Dendritic cell treated with granulocyte-macrophage colony-stimulating factor and Interleukin-4, amounts not matched to agents 40 ng/mL and 50 ng/mL, for 4 days (primary cell): Measurements from ENCODE around the gene FNDC3B.
A peak's percentile ranks its signal among the peaks of the same experiment; 100 is the strongest.

Experiments used
- H3K27ac Mint-ChIP-seq: one replicate; pipeline ENCODE4 v1.8.0; 2022; ENCODE audit warnings: mild to moderate bottlenecking, mixed read lengths
- H3K27me3 Mint-ChIP-seq: one replicate; pipeline ENCODE4 v1.8.0; 2022; ENCODE audit warnings: mild to moderate bottlenecking, mixed read lengths
- H3K36me3 Mint-ChIP-seq: one replicate; pipeline ENCODE4 v1.8.0; 2022; ENCODE audit warnings: low read depth, mixed read lengths
- H3K4me1 Mint-ChIP-seq: one replicate; pipeline ENCODE4 v1.8.0; 2022; ENCODE audit warnings: low read depth, mixed read lengths
- H3K4me3 Mint-ChIP-seq: one replicate; pipeline ENCODE4 v1.8.0; 2022; ENCODE audit warnings: mild to moderate bottlenecking, moderate library complexity, mixed read lengths
- H3K9me3 Mint-ChIP-seq: one replicate; pipeline ENCODE4 v1.8.0; 2022; ENCODE audit warnings: mixed read lengths
- intact Hi-C: fragments of 100-400 bp; cut with micrococcal nuclease; formaldehyde crosslinking; loops from one replicate; pipeline ENCODE4 v1.15.0; 2022

Gene FNDC3B

GRCh38 chr3:172191629-172192028 is 152.3 kb downstream of the FNDC3B start:
- Mint-ChIP-seq H3K27me3 (no peaks in the 10 kb centered on the region), H3K4me1 (peaks cover 20% of the 10 kb centered on the region), H3K27ac (peak overlapping the region; percentile 48), H3K9me3 (no peaks in the 10 kb centered on the region), H3K4me3 (no peak overlapping the region), H3K36me3 (no peaks in the 10 kb centered on the region)
- intact Hi-C loops = no loop called here

GRCh38 chr3:172192830-172193415 is 153.5 kb downstream of the FNDC3B start:
- intact Hi-C loops = no loop called here
- Mint-ChIP-seq H3K27ac (no peak overlapping the region), H3K4me1 (peaks cover 20% of the 10 kb centered on the region)

GRCh38 chr3:172193436-172193835 is 154.1 kb downstream of the FNDC3B start:
- H3K27me3 Mint-ChIP-seq = no peaks in the 10 kb centered on the region
- H3K36me3 Mint-ChIP-seq = peaks cover 2% of the 10 kb centered on the region
- peaks cover 16% of the 10 kb centered on the region for H3K4me1 Mint-ChIP-seq
- intact Hi-C loops = no loop called here
- no peak overlapping the region for H3K27ac Mint-ChIP-seq
- no peaks in the 10 kb centered on the region for H3K9me3 Mint-ChIP-seq
- no peak overlapping the region for H3K4me3 Mint-ChIP-seq

More at GRCh38 chr3:172192830-172193415, 153.5 kb downstream of the FNDC3B start:
- H3K36me3 Mint-ChIP-seq = no peaks in the 10 kb centered on the region
- no peaks in the 10 kb centered on the region for H3K9me3 Mint-ChIP-seq
- no peaks in the 10 kb centered on the region for H3K27me3 Mint-ChIP-seq
- no peak overlapping the region for H3K4me3 Mint-ChIP-seq

- peaks cover 6% of the 10 kb centered on the region for H3K36me3 Mint-ChIP-seq
- H3K4me1 Mint-ChIP-seq = peaks cover 12% of the 10 kb centered on the region
- H3K9me3 Mint-ChIP-seq = no peaks in the 10 kb centered on the region
- no peaks in the 10 kb centered on the region for H3K27me3 Mint-ChIP-seq
- intact Hi-C loops = no loop called here
- no peak overlapping the region for H3K27ac Mint-ChIP-seq
- no peak overlapping the region for H3K4me3 Mint-ChIP-seq
Observed at GRCh38 chr3:172194702-172195406, 155.5 kb downstream of the FNDC3B start.

GRCh38 chr3:172195407-172195754 is 156.0 kb downstream of the FNDC3B start:
- Mint-ChIP-seq H3K27ac (no peak overlapping the region), H3K4me3 (no peak overlapping the region), H3K27me3 (no peaks in the 10 kb centered on the region), H3K9me3 (no peaks in the 10 kb centered on the region), H3K4me1 (peaks cover 13% of the 10 kb centered on the region), H3K36me3 (peaks cover 6% of the 10 kb centered on the region)
- intact Hi-C loops = no loop called here

GRCh38 chr3:172197344-172197743 is 158.0 kb downstream of the FNDC3B start:
- no peaks in the 10 kb centered on the region for H3K27me3 Mint-ChIP-seq
- H3K4me3 Mint-ChIP-seq = no peak overlapping the region
- H3K27ac Mint-ChIP-seq = no peak overlapping the region
- no peaks in the 10 kb centered on the region for H3K9me3 Mint-ChIP-seq
- H3K4me1 Mint-ChIP-seq = peaks cover 28% of the 10 kb centered on the region
- peaks cover 6% of the 10 kb centered on the region for H3K36me3 Mint-ChIP-seq
- intact Hi-C loops = no loop called here

- Mint-ChIP-seq H3K27me3 (no peaks in the 10 kb centered on the region), H3K27ac (peak overlapping the region; percentile 30), H3K4me1 (peaks cover 36% of the 10 kb centered on the region), H3K9me3 (no peaks in the 10 kb centered on the region), H3K4me3 (no peak overlapping the region), H3K36me3 (peaks cover 6% of the 10 kb centered on the region)
- intact Hi-C loops = no loop called here
Observed at GRCh38 chr3:172198428-172198827, 159.1 kb downstream of the FNDC3B start.

- Mint-ChIP-seq H3K4me3 (no peak overlapping the region), H3K9me3 (no peaks in the 10 kb centered on the region), H3K27ac (no peak overlapping the region), H3K4me1 (peaks cover 47% of the 10 kb centered on the region), H3K27me3 (no peaks in the 10 kb centered on the region), H3K36me3 (peaks cover 6% of the 10 kb centered on the region)
- intact Hi-C loops = no loop called here
Observed at GRCh38 chr3:172199850-172200369, 160.5 kb downstream of the FNDC3B start.

GRCh38 chr3:172201136-172201869 is 161.9 kb downstream of the FNDC3B start:
- no peaks in the 10 kb centered on the region for H3K9me3 Mint-ChIP-seq
- H3K27ac Mint-ChIP-seq = peak overlapping the region; percentile 85
- no peaks in the 10 kb centered on the region for H3K27me3 Mint-ChIP-seq
- peaks cover 13% of the 10 kb centered on the region for H3K36me3 Mint-ChIP-seq
- H3K4me1 Mint-ChIP-seq = peaks cover 50% of the 10 kb centered on the region
- no peak overlapping the region for H3K4me3 Mint-ChIP-seq
- intact Hi-C loops = no loop called here

- intact Hi-C loops = no loop called here
- Mint-ChIP-seq H3K9me3 (no peaks in the 10 kb centered on the region), H3K4me3 (no peak overlapping the region), H3K36me3 (peaks cover 13% of the 10 kb centered on the region), H3K27ac (peak overlapping the region; percentile 85), H3K27me3 (no peaks in the 10 kb centered on the region), H3K4me1 (peaks cover 50% of the 10 kb centered on the region)
Observed at GRCh38 chr3:172201870-172202236, 162.5 kb downstream of the FNDC3B start.

- Mint-ChIP-seq H3K9me3 (no peaks in the 10 kb centered on the region), H3K36me3 (peaks cover 13% of the 10 kb centered on the region), H3K4me3 (no peak overlapping the region), H3K27me3 (no peaks in the 10 kb centered on the region), H3K4me1 (peaks cover 50% of the 10 kb centered on the region), H3K27ac (peak overlapping the region; percentile 85)
- intact Hi-C loops = no loop called here
Observed at GRCh38 chr3:172202797-172203196, 163.4 kb downstream of the FNDC3B start.

GRCh38 chr3:172203522-172204258 is 164.3 kb downstream of the FNDC3B start:
- intact Hi-C loops = no loop called here
- Mint-ChIP-seq H3K4me3 (no peak overlapping the region), H3K27ac (peak overlapping the region; percentile 85), H3K4me1 (peaks cover 52% of the 10 kb centered on the region), H3K27me3 (no peaks in the 10 kb centered on the region), H3K9me3 (no peaks in the 10 kb centered on the region), H3K36me3 (peaks cover 8% of the 10 kb centered on the region)

GRCh38 chr3:172204716-172205115 is 165.3 kb downstream of the FNDC3B start:
- no peak overlapping the region for H3K27ac Mint-ChIP-seq
- H3K36me3 Mint-ChIP-seq = peaks cover 16% of the 10 kb centered on the region
- intact Hi-C loops = no loop called here
- peaks cover 60% of the 10 kb centered on the region for H3K4me1 Mint-ChIP-seq
- H3K9me3 Mint-ChIP-seq = no peaks in the 10 kb centered on the region
- H3K4me3 Mint-ChIP-seq = no peak overlapping the region
- no peaks in the 10 kb centered on the region for H3K27me3 Mint-ChIP-seq
